SHP77 treated with DMSO at 0.1 percent for 48 hours (cell line): ENCODE results near the gene EPAS1.

Experiments
- DNase-seq: peaks from one replicate; lab custom pipeline; 2025; lab: John Stamatoyannopoulos, UW

Gene EPAS1

GRCh38 chr2:46296840-46297545, at the start of gene EPAS1:
TSS of gene EPAS1 (plus strand) at chr2:46297407. CDS start at chr2:46297912, 505 bp downstream.
- DNase-seq = no peak

- no peak for DNase-seq
Measured at GRCh38 chr2:46248171-46248570, 49.0 kb upstream of the EPAS1 start.

- no peak for DNase-seq
Measured at GRCh38 chr2:46249654-46250053, 47.6 kb upstream of the EPAS1 start.

- no peak for DNase-seq
Measured at GRCh38 chr2:46252891-46253659, 44.1 kb upstream of the EPAS1 start.

- DNase-seq = no peak
Measured at GRCh38 chr2:46254474-46254873, 42.7 kb upstream of the EPAS1 start.

GRCh38 chr2:46256563-46257142, 40.6 kb upstream of the EPAS1 start:
- no peak for DNase-seq

- DNase-seq = peak; percentile 14
Measured at GRCh38 chr2:46257476-46257875, 39.7 kb upstream of the EPAS1 start.

GRCh38 chr2:46257980-46258379, 39.2 kb upstream of the EPAS1 start:
- DNase-seq = no peak

GRCh38 chr2:46258937-46259776, 38.0 kb upstream of the EPAS1 start:
- DNase-seq = no peak

- no peak for DNase-seq
Measured at GRCh38 chr2:46259777-46260168, 37.4 kb upstream of the EPAS1 start.

- DNase-seq = no peak
Measured at GRCh38 chr2:46260305-46260704, 36.9 kb upstream of the EPAS1 start.

- no peak for DNase-seq
Measured at GRCh38 chr2:46262248-46262938, 34.8 kb upstream of the EPAS1 start.

- DNase-seq = no peak
Measured at GRCh38 chr2:46263347-46263746, 33.9 kb upstream of the EPAS1 start.

- no peak for DNase-seq
Measured at GRCh38 chr2:46264447-46264846, 32.8 kb upstream of the EPAS1 start.

GRCh38 chr2:46266134-46266533, 31.1 kb upstream of the EPAS1 start:
- DNase-seq = no peak

GRCh38 chr2:46267616-46268015, 29.6 kb upstream of the EPAS1 start:
- no peak for DNase-seq

GRCh38 chr2:46268196-46268595, 29.0 kb upstream of the EPAS1 start:
- no peak for DNase-seq

GRCh38 chr2:46269001-46269400, 28.2 kb upstream of the EPAS1 start:
- DNase-seq = no peak

- no peak for DNase-seq
Measured at GRCh38 chr2:46269544-46270273, 27.5 kb upstream of the EPAS1 start.

- DNase-seq = no peak
Measured at GRCh38 chr2:46270384-46270783, 26.8 kb upstream of the EPAS1 start.
